ENCODE results near the gene DLGAP1. TPM values are rescaled to one million over a fixed set of nuclear protein-coding genes. Genes with fewer than 3 reads are reported as not detected.

Gene DLGAP1
- polyA plus RNA-seq, 1 experiment = 0.09 TPM

DNA sequence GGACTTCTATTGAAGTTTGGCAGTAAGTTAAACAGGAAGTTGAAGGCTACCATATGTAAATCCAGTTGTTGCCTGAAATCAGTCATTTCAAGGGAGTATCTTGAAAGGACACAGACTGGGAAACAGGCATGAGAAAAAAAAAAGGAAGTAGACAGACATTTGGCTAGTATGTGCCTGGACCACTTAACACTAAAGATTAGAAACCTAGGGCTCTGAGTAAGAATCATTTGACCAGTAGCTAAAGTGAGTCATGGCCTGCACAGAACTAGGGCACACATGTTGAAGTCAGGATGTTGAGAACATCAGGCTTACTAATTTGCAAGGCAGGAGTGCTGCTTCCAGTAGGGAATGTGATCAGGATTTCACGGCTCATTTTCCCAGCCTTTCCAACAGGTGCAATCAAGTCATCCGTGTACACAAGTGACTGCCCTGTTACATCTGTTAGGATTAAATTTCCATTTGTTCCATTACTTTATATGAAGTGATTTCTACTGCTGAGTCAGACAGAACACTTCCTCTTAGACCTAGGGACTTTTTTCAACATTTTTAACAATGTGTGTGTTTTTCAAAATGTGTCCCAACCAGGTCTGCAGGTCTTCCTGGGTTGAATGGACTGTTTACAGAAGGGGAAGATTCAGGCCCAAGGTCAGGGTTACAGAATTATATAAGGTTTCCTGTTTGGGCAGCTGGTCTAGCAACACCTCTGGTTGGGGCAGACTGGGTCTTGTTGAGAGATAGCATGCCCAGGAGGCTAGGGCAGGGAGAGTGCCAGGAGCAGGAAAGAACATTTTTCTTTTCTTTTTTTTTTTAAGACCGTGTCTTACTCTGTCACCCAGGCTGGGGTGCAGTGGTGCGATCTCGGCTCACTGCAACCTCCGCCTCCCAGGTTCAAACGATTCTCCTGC, 859.5 kb downstream of the DLGAP1 start:
- no peaks in the 10 kb centered on the region for H3K27me3 ChIP-seq (ENCODE audit: control insufficient read depth, insufficient read depth, low read length)
- TF ChIP-seq, protein P1, sequence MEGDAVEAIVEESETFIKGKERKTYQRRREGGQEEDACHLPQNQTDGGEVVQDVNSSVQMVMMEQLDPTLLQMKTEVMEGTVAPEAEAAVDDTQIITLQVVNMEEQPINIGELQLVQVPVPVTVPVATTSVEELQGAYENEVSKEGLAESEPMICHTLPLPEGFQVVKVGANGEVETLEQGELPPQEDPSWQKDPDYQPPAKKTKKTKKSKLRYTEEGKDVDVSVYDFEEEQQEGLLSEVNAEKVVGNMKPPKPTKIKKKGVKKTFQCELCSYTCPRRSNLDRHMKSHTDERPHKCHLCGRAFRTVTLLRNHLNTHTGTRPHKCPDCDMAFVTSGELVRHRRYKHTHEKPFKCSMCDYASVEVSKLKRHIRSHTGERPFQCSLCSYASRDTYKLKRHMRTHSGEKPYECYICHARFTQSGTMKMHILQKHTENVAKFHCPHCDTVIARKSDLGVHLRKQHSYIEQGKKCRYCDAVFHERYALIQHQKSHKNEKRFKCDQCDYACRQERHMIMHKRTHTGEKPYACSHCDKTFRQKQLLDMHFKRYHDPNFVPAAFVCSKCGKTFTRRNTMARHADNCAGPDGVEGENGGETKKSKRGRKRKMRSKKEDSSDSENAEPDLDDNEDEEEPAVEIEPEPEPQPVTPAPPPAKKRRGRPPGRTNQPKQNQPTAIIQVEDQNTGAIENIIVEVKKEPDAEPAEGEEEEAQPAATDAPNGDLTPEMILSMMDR (IDR thresholded peaks at IDR 0.05; ENCODE audit: low read depth, low read length) = no peak
- DNase-seq (ENCODE audit: low read depth, low spot score) = peak; percentile 90
- no peaks in the 10 kb centered on the region for H3K9me3 ChIP-seq (ENCODE audit: control insufficient read depth, insufficient read depth, low read length)
- CTCF ChIA-PET = interaction anchor here (0.6 to 4.7 kb wide), 12 partner anchors 7 to 399 kb away, joined by 3 to 74 read pairs (median 11); no protein-coding TSS in a partner anchor
- H3K27ac ChIP-seq (ENCODE audit: low read depth, low read length) = peak overlapping the region; percentile 100
- peak overlapping the region; percentile 76 for H3K4me3 ChIP-seq (ENCODE audit: low read depth, low read length)
- POLR2A ChIA-PET = interaction anchor here (0.9 to 3.4 kb wide), 4 partner anchors 8 to 148 kb away, joined by 3 to 44 read pairs (median 4); no protein-coding TSS in a partner anchor

DNA sequence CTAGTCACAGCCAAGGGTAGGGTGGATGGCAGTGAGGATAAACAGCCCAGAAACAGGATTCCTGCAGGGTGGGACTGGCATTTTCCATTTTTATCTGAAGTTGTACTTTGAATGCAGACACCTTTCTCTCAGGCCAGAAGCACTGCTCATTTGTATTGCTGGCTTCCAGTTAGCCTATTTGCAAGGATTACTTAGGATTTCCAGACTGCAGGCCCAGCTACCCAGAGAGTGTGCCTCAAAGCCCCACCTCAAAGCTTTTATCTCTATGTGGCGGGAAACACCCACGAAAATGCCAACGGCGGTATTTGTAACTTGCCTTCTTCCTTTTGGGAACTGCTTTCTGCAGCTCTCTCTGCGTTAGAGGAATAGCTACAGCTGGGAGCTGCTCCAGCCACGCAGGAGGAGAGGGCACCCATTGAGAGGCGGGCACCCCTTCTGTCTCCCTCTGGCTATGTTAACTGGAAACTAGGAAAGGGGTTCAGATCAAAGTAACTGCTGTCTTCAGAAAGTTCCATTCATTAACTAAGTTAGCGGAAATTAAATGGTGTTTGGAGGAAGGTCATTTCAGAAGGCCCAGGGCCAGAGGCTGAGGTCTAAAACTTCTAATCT, 860.2 kb downstream of the DLGAP1 start:
- Histone ChIP-seq H3K4me3 (ENCODE audit: low read depth, low read length) (peak overlapping the region; percentile 76), H3K27ac (ENCODE audit: low read depth, low read length) (peak overlapping the region; percentile 100), H3K27me3 (ENCODE audit: control insufficient read depth, insufficient read depth, low read length) (no peaks in the 10 kb centered on the region), H3K9me3 (ENCODE audit: control insufficient read depth, insufficient read depth, low read length) (no peaks in the 10 kb centered on the region)
- TF ChIP-seq, protein P1 (IDR thresholded peaks at IDR 0.05; ENCODE audit: low read depth, low read length) = no peak
- ChIA-PET CTCF (interaction anchor here (0.6 to 4.7 kb wide), 23 partner anchors 8 to 403 kb away, joined by 3 to 74 read pairs (median 7); no protein-coding TSS in a partner anchor), POLR2A (interaction anchor here (0.6 to 3.4 kb wide), 6 partner anchors 9 to 635 kb away, joined by 4 to 44 read pairs (median 14); partner anchors contain the start of gene TGIF1)
- DNase-seq (ENCODE audit: low read depth, low spot score) = no peak

DNA sequence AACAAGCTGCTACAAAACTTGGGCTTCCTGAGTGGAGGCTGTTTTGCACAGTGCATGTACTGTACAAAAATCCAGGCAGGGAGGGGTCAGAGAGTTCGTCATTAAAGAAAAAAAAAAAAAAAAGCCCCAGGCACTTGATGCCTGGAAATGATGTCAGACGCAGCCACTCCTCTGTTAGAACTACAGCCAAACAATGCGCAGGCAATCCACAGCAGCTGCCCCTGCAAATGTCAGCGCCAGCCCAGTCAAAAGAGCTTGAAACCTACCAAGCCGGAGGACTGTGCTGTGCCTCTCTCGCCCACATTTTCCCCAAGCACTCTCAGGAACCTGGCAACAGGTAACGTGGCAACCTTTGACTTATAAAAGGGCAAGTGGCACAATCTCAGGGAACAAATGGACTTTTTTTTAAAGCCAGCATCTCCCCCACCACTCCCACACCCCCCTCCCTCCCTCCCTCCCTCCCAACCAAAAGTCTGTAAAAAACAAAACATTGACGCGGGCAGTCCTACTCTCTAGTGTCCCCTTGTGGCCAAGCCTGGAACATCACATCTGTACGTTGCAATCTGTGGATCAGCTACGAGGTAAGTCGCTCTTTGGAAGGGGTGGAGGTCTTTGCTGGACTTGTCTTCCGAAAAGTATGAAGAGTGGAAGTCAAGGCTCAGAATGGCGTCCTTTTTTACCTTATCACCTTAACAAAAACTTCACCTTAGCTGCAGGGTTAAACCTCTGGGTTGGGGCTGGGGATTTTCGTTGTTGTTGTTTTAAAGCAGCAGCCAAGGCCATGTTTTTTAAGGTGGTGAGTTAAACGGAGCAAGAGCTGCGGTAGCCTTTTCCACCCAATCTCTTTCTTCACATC, 861.0 kb downstream of the DLGAP1 start:
- Histone ChIP-seq H3K27ac (ENCODE audit: low read depth, low read length) (peak overlapping the region; percentile 100), H3K4me3 (ENCODE audit: low read depth, low read length) (peak overlapping the region; percentile 76), H3K9me3 (ENCODE audit: control insufficient read depth, insufficient read depth, low read length) (no peaks in the 10 kb centered on the region), H3K27me3 (ENCODE audit: control insufficient read depth, insufficient read depth, low read length) (no peaks in the 10 kb centered on the region)
- CTCF ChIA-PET = interaction anchor here (0.5 to 4.7 kb wide), 36 partner anchors 9 to 512 kb away, joined by 3 to 74 read pairs (median 4); no protein-coding TSS in a partner anchor
- POLR2A ChIA-PET = interaction anchor here (0.6 to 3.4 kb wide), 14 partner anchors 9 to 634 kb away, joined by 3 to 44 read pairs (median 7); partner anchors contain the start of gene TGIF1
- TF ChIP-seq, protein P1 (IDR thresholded peaks at IDR 0.05; ENCODE audit: low read depth, low read length) = peak; percentile 89
- peak; percentile 96 for DNase-seq (ENCODE audit: low read depth, low spot score)

DNA sequence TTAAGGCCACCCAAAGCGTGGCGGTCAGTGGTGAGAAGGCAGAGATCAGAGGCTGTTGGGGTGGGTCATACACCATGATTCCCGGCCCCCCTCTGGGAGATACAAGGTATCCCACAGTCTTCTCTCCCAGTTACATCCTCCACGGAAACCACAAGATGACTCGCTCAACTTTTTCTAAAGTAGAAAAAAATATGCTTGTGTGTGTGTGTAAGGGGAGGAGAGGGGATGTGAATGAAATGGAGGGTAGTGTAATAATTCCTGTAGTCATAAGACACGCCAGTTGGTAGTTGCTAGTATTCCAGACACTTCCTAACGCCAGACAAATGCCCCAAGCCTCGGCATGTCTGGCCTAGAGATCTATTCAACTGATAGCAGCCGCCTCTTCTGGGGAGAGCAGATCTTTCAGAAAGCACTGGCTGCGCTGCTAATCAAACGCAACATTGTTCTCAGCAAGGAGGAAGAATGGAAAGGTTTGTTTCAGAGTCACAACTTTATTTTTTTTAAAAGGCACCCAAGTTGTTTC, 861.7 kb downstream of the DLGAP1 start:
- no peak for DNase-seq (ENCODE audit: low read depth, low spot score)
- POLR2A ChIA-PET = interaction anchor here (0.8 to 3.4 kb wide), 9 partner anchors 10 to 311 kb away, joined by 3 to 44 read pairs (median 7); partner anchors contain the start of gene TGIF1
- TF ChIP-seq, protein P1 (IDR thresholded peaks at IDR 0.05; ENCODE audit: low read depth, low read length) = no peak
- no peaks in the 10 kb centered on the region for H3K9me3 ChIP-seq (ENCODE audit: control insufficient read depth, insufficient read depth, low read length)
- no peaks in the 10 kb centered on the region for H3K27me3 ChIP-seq (ENCODE audit: control insufficient read depth, insufficient read depth, low read length)
- CTCF ChIA-PET = interaction anchor here (0.5 to 4.7 kb wide), 26 partner anchors 8 to 405 kb away, joined by 3 to 74 read pairs (median 4); no protein-coding TSS in a partner anchor
- H3K4me3 ChIP-seq (ENCODE audit: low read depth, low read length) = peak overlapping the region; percentile 34
- H3K27ac ChIP-seq (ENCODE audit: low read depth, low read length) = peak overlapping the region; percentile 100

Measured in AG04450 (cell line).